Trophoblast cell (in vitro differentiated cells and primary cell): ENCODE results near the gene EFCAB10.
"Not testable (repeated sequence)": the region's sequence is repeated elsewhere in the genome, so short reads cannot be mapped to it uniquely, and the experiment has no call there.

Source experiments
- DNase-seq, 2 donors: peaks; one replicate each; pipeline ENCODE4 v3.0.0-alpha.2; 2016
- H2AFZ ChIP-seq: 2 replicates; pipeline ENCODE4 v1.6.1; 2013; ENCODE audit warnings: low read length, moderate library complexity, mild to moderate bottlenecking; ENCODE audit not compliant: insufficient read depth, poor library complexity
- H2AK5ac ChIP-seq: 2 replicates; pipeline ENCODE4 v1.6.1; 2013; ENCODE audit warnings: mild to moderate bottlenecking, low read length
- H2BK120ac ChIP-seq: 2 replicates; pipeline ENCODE4 v1.6.1; 2013; ENCODE audit warnings: low read length, mild to moderate bottlenecking, moderate library complexity; ENCODE audit not compliant: insufficient read depth, poor library complexity
- H2BK12ac ChIP-seq: 2 replicates; pipeline ENCODE4 v1.6.1; 2013; ENCODE audit warnings: mild to moderate bottlenecking, low read length, moderate library complexity
- H2BK5ac ChIP-seq: 2 replicates; pipeline ENCODE4 v1.6.1; 2013; ENCODE audit warnings: low read length, low read depth, moderate library complexity, mild to moderate bottlenecking; ENCODE audit not compliant: poor library complexity
- H3K14ac ChIP-seq: 2 replicates; pipeline ENCODE4 v1.6.1; 2013; ENCODE audit warnings: mild to moderate bottlenecking, low read length
- H3K18ac ChIP-seq: 2 replicates; pipeline ENCODE4 v1.6.1; 2013; ENCODE audit warnings: mild to moderate bottlenecking, low read length
- H3K23ac ChIP-seq: 2 replicates; pipeline ENCODE4 v1.6.1; 2013; ENCODE audit warnings: low read length
- H3K27ac ChIP-seq: 2 replicates; pipeline ENCODE4 v1.5.1; 2013; ENCODE audit warnings: low read depth, mild to moderate bottlenecking, inconsistent platforms, low read length, moderate library complexity
- H3K27me3 ChIP-seq: 2 replicates; pipeline ENCODE4 v1.6.1; 2013; ENCODE audit warnings: inconsistent platforms, mild to moderate bottlenecking, low read length, moderate library complexity; ENCODE audit not compliant: insufficient read depth
- H3K36me3 ChIP-seq, 2 experiments: 1 replicate in 1 of 2; 2 replicates in 1 of 2; pipeline ENCODE4 v1.6.1; 2013; ENCODE audit warnings: low read length in 2 of 2, mild to moderate bottlenecking in 2 of 2, moderate library complexity in 1 of 2; ENCODE audit not compliant: insufficient read depth in 2 of 2, control insufficient read depth in 1 of 2
- H3K4ac ChIP-seq: 2 replicates; pipeline ENCODE4 v1.6.1; 2013; ENCODE audit warnings: low read depth, mild to moderate bottlenecking, low read length, moderate library complexity
- H3K4me1 ChIP-seq, 2 experiments: 1 replicate in 1 of 2; 2 replicates in 1 of 2; pipeline ENCODE4 v1.6.1; 2013; ENCODE audit warnings: low read length in 2 of 2, mild to moderate bottlenecking in 2 of 2, moderate library complexity in 1 of 2; ENCODE audit not compliant: insufficient read depth in 2 of 2, control insufficient read depth in 1 of 2
- H3K4me2 ChIP-seq: 2 replicates; pipeline ENCODE4 v1.6.1; 2013; ENCODE audit warnings: inconsistent platforms, mild to moderate bottlenecking, low read length, moderate library complexity
- H3K4me3 ChIP-seq: 2 replicates; pipeline ENCODE4 v1.5.1; 2013; ENCODE audit warnings: mild to moderate bottlenecking, low read depth, low read length, inconsistent platforms
- H3K79me1 ChIP-seq: one replicate; pipeline ENCODE4 v1.6.1; 2013; ENCODE audit warnings: low read length
- H3K79me2 ChIP-seq: 2 replicates; pipeline ENCODE4 v1.6.1; 2013; ENCODE audit warnings: low read length, mild to moderate bottlenecking; ENCODE audit not compliant: control insufficient read depth, insufficient read depth, poor library complexity
- H3K9ac ChIP-seq: 2 replicates; pipeline ENCODE4 v1.6.1; 2013; ENCODE audit warnings: mild to moderate bottlenecking, low read length
- H3K9me3 ChIP-seq: 2 replicates; pipeline ENCODE4 v1.6.1; 2013; ENCODE audit warnings: low read depth, mild to moderate bottlenecking, control low read depth, inconsistent platforms, low read length; ENCODE audit not compliant: insufficient read depth
- H4K12ac ChIP-seq: 2 replicates; pipeline ENCODE4 v1.6.1; 2013; ENCODE audit warnings: low read depth, mild to moderate bottlenecking, low read length, moderate library complexity
- H4K8ac ChIP-seq: 2 replicates; pipeline ENCODE4 v1.6.1; 2013; ENCODE audit warnings: low read depth, mild to moderate bottlenecking, low read length, moderate library complexity
- H4K91ac ChIP-seq: one replicate; pipeline ENCODE4 v1.6.1; 2013; ENCODE audit warnings: low read depth, mild to moderate bottlenecking, low read length, moderate library complexity
- WGBS: extraction: QIAGEN DNeasy Blood & Tissue Kit; methylation state at CpG from one replicate; pipeline ENCODE4 v1.1.7; 2013; ENCODE audit warnings: missing lambda C conversion rate; ENCODE audit not compliant: insufficient read length, insufficient coverage; ENCODE audit errors: extremely low coverage; 5-methylcytosine and 5-hydroxymethylcytosine counted together

The EFCAB10 gene

DNA sequence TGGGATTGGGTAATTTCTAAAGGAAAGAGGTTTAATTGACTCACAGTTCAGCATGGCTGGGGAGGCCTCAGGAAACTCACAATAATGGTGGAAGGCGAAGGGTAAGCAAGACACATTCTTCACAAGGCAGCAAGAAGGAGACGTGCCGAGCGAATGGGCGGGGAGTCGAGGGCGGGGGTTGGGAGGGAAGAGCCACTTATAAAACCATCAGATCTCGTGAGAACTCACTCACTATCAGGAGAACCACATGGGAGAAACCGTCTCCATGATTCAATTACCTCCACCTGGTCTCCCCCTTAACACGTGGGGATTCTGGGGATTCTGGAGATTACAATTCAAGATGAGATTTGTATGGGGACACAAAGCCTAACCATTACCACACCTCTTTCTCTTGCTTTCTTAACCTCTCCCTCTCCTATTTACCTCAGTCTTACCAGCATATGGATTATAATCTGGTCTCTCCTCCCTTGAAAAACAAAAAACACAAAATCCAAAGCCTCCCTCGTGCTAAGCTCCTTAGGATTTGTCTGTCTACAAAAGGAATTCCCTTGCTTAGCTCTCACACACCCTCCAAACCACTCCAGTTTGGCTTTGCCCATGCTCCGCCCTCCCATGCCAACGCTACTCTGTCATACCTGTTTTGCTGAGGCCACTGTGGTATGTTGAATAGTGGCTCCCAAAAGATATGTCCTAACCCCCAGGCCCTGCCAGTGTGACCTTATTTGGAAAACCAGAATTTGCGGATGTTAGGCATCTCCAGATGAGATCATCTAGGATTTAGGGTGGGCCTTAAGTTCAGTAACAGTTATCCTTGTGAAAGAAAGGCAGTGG lies 19.6 kb upstream of the EFCAB10 start:
- Histone ChIP-seq H2BK5ac (no peak overlapping the region), H3K18ac (no peak overlapping the region), H2AK5ac (no peak overlapping the region), H3K79me1 (no peaks in the 10 kb centered on the region), H3K27ac (no peak overlapping the region), H3K9me3 (no peaks in the 10 kb centered on the region), H3K14ac (no peak overlapping the region), H4K12ac (no peak overlapping the region), H3K4me3 (no peak overlapping the region), H3K23ac (no peak overlapping the region), H3K79me2 (no peaks in the 10 kb centered on the region), H3K9ac (no peak overlapping the region), H3K36me3 (no peaks in the 10 kb centered on the region), H4K91ac (no peak overlapping the region), H3K4me2 (no peak overlapping the region), H4K8ac (peak overlapping the region; percentile 33), H2BK120ac (no peak overlapping the region), H3K27me3 (no peaks in the 10 kb centered on the region), H3K4me1 (peaks cover 2 to 8% of the 10 kb centered on the region in 2 experiments), H2AFZ (no peak overlapping the region), H2BK12ac (no peak overlapping the region), H3K4ac (no peak overlapping the region)
- whole genome bisulfite sequencing: no CpG with 5 or more reads among the region's 14 CpGs
- DNase-seq: peak; percentile 22 to 54

GRCh38 chr7:105599551-105599950 lies 18.3 kb upstream of the EFCAB10 start:
- no peak overlapping the region for H2BK120ac ChIP-seq
- no peaks in the 10 kb centered on the region for H3K79me2 ChIP-seq
- H4K12ac ChIP-seq: no peak overlapping the region
- no peak overlapping the region for H3K4me2 ChIP-seq
- no peak overlapping the region for H3K18ac ChIP-seq
- H3K9me3 ChIP-seq: no peaks in the 10 kb centered on the region
- H3K27ac ChIP-seq: no peak overlapping the region
- no peaks in the 10 kb centered on the region for H3K27me3 ChIP-seq
- H3K14ac ChIP-seq: no peak overlapping the region
- H3K9ac ChIP-seq: no peak overlapping the region
- peaks cover 2 to 8% of the 10 kb centered on the region in 2 experiments for H3K4me1 ChIP-seq
- H3K4ac ChIP-seq: no peak overlapping the region
- no peak for DNase-seq
- no CpG with 5 or more reads among the region's 3 CpGs for WGBS
- H2BK12ac ChIP-seq: no peak overlapping the region
- H2BK5ac ChIP-seq: no peak overlapping the region
- H3K36me3 ChIP-seq: no peaks in the 10 kb centered on the region
- H3K79me1 ChIP-seq: no peaks in the 10 kb centered on the region
- no peak overlapping the region for H2AFZ ChIP-seq
- H4K91ac ChIP-seq: no peak overlapping the region
- no peak overlapping the region for H4K8ac ChIP-seq
- H3K4me3 ChIP-seq: no peak overlapping the region
- H2AK5ac ChIP-seq: no peak overlapping the region
- H3K23ac ChIP-seq: no peak overlapping the region

DNA sequence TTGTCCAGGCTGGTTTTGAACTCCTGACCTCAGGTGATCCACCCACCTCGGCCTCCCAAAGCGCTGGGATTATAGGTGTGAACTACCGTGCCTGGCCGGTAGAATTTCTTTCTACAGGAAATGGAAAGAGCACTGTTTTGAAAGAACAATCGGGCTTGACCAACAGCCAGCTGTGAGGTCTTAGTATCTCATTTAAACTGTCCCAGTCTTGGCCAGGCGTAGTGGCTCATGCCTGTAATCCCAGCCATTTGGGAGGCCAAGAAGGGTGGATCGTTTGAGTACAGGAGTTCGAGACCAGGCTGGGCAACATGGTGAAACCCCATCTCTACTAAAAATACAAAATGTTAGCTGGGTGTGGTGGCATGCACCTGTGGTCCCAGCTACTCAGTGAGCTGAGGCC lies 17.8 kb upstream of the EFCAB10 start:
- not testable (repeated sequence) for H3K9ac ChIP-seq, H3K23ac ChIP-seq, H3K18ac ChIP-seq, H2BK5ac ChIP-seq, H3K79me2 ChIP-seq, H4K91ac ChIP-seq, H3K4me1 ChIP-seq, H3K4me3 ChIP-seq, H3K27me3 ChIP-seq, DNase-seq, H4K8ac ChIP-seq, H3K14ac ChIP-seq, H3K4ac ChIP-seq, H3K36me3 ChIP-seq, H4K12ac ChIP-seq, H3K9me3 ChIP-seq, H2BK12ac ChIP-seq, H2BK120ac ChIP-seq, H2AFZ ChIP-seq, H3K27ac ChIP-seq, H3K4me2 ChIP-seq, H2AK5ac ChIP-seq, H3K79me1 ChIP-seq
- WGBS: no CpG with 5 or more reads among the region's 8 CpGs

- Histone ChIP-seq H3K18ac (no peak overlapping the region), H2BK12ac (no peak overlapping the region), H3K27me3 (no peaks in the 10 kb centered on the region), H4K8ac (no peak overlapping the region), H4K91ac (no peak overlapping the region), H3K79me1 (no peaks in the 10 kb centered on the region), H3K23ac (no peak overlapping the region), H2AFZ (no peak overlapping the region), H3K4me3 (no peak overlapping the region), H2AK5ac (no peak overlapping the region), H3K4ac (no peak overlapping the region), H3K79me2 (no peaks in the 10 kb centered on the region), H2BK5ac (no peak overlapping the region), H3K9ac (no peak overlapping the region), H3K14ac (no peak overlapping the region), H3K4me2 (no peak overlapping the region), H3K4me1 (peaks cover 2 to 8% of the 10 kb centered on the region in 2 experiments), H3K36me3 (no peaks in the 10 kb centered on the region), H3K27ac (no peak overlapping the region), H4K12ac (no peak overlapping the region), H3K9me3 (no peaks in the 10 kb centered on the region), H2BK120ac (no peak overlapping the region)
- DNase-seq: no peak
- WGBS: no CpG with 5 or more reads among the region's 4 CpGs
Measured at GRCh38 chr7:105596866-105597265, 15.6 kb upstream of the EFCAB10 start.
